Pancreas (tissue), 10 donors: Measurements from ENCODE around the gene TNFAIP8L1. TPM values are rescaled to one million over a fixed set of nuclear protein-coding genes. Genes with fewer than 3 reads are reported as not detected.

Source experiments
- ATAC-seq, 4 donors: fragments of 200-7000 bp; cut with Tn5 transposase; one replicate each; pipeline versions ENCODE4 v1.8.0 to v1.9.1; 2020; ENCODE audit warnings: mild to moderate bottlenecking in 4 of 4, moderate library complexity in 4 of 4
- DNase-seq, 6 donors: peaks; one replicate each; pipeline ENCODE4 v3.0.0-alpha.2; 2020
- FAIRE-seq: peaks from 2 replicates; lab custom pipeline; 2012; peaks lifted over from hg19 to GRCh38; lab: Jason Lieb, UNC
- H3K27ac ChIP-seq, 4 donors: fragments of 200-600 bp; sonication (generic); 1 replicate in 3 of 4; 2 replicates in 1 of 4; pipeline versions ENCODE4 v1.5.0 to v1.8.0; 2020
- H3K27me3 ChIP-seq, 4 donors: fragments of 200-600 bp; one replicate each; pipeline ENCODE4 v1.8.0; 2021
- H3K36me3 ChIP-seq, 3 donors: fragments of 200-600 bp; sonication (generic) in 1 of 3; one replicate each; pipeline versions ENCODE4 v1.5.0 to v1.8.0; 2020 to 2021
- H3K4me1 ChIP-seq, 3 donors: fragments of 200-600 bp; one replicate each; pipeline ENCODE4 v1.8.0; 2021
- H3K4me3 ChIP-seq, 4 donors: fragments of 200-600 bp; sonication (generic) in 2 of 4; one replicate each; pipeline versions ENCODE4 v1.5.0 to v1.8.0; 2020 to 2021
- H3K9me3 ChIP-seq, 4 donors: fragments of 200-600 bp; one replicate each; pipeline ENCODE4 v1.8.0; 2021
- CTCF ChIP-seq, 4 donors: fragments of 200-600 bp; sonication (generic) in 3 of 4; IDR thresholded peaks; one replicate each; pipeline versions ENCODE4 v1.5.0 to v1.8.0; 2021; ENCODE audit warnings: antibody characterized with exemption in 4 of 4
- WGBS, 2 donors: extraction: QIAGEN DNeasy Blood & Tissue Kit; methylation state at CpG; one replicate each; pipeline ENCODE4 v1.1.7; 2013; 5-methylcytosine and 5-hydroxymethylcytosine counted together
- intact Hi-C, 3 donors: fragments of 100-400 bp; cut with DNase I; formaldehyde crosslinking; loops; one replicate each; pipeline versions ENCODE4 v1.11.1 to v1.14.2; 2022
- polyA plus RNA-seq, 2 donors: library from polyadenylated mRNA; stranded (reverse); fragments of 200-250 nt; gene quantifications; one replicate each; pipeline ENCODE4 v1.2.3, GENCODE V29; 2013
- total RNA-seq, 6 donors: library from RNA; stranded (reverse); fragmentation: NEBNext Ultra II Directional in 4 of 6; extraction: Animal tissue kit (Norgen Biotek cat#: 25700) in 4 of 6; gene quantifications; one replicate each; pipeline versions ENCODE4 v1.2.1 to v1.2.4, GENCODE V29; 2021 to 2023
- donor health status: healthy with polysubstance abuse.
- donor health status: DM: no; HTN: no; CAD: no; lungs with moderate emphysema.
- donor health status: DM: no; HTN: no; CAD: no.
- donor health status: control.
- donor health status: control.
- donor health status: Bipolar disorder and iron deficiency.
- donor health status: DM: yes; HTN: yes; CAD: no.
- donor health status: DM: no; HTN: no; CAD: no.
- donor health status: DM: no; HTN: no; CAD: no.
- donor health status: DM: yes; HTN: yes; CAD: no.

TNFAIP8L1 gene
- total and polyA plus RNA-seq, 8 donors = 1.2 to 3.6 (median 2.4) TPM

- intact Hi-C loops = no loop called here
- DNase-seq (no peak), ATAC-seq (no peak), FAIRE-seq (no peak)
- Histone ChIP-seq H3K27ac (no peak overlapping the region), H3K4me3 (no peak overlapping the region), H3K4me1 (no peaks in the 10 kb centered on the region), H3K27me3 (no peaks in the 10 kb centered on the region), H3K9me3 (no peaks in the 10 kb centered on the region), H3K36me3 (peaks cover 0 to 72% (median 30%) of the 10 kb centered on the region in 3 donors)
- TF ChIP-seq CTCF (IDR thresholded peaks at IDR 0.05) = no peak
- WGBS, 2 donors = 94 to 98% methylated on average over 25 to 26 of the region's 26 CpGs
These were observed 49.3 kb downstream of the TNFAIP8L1 start for GRCh38 chr19:4688587-4688986.

- TF ChIP-seq CTCF (IDR thresholded peaks at IDR 0.05) = no peak
- Histone ChIP-seq H3K4me3 (no peak overlapping the region), H3K4me1 (no peaks in the 10 kb centered on the region), H3K27me3 (no peaks in the 10 kb centered on the region), H3K9me3 (no peaks in the 10 kb centered on the region), H3K27ac (no peak overlapping the region), H3K36me3 (peaks cover 6 to 74% (median 38%) of the 10 kb centered on the region in 3 donors)
- ATAC-seq (no peak), FAIRE-seq (no peak), DNase-seq (no peak)
- WGBS, 2 donors = 94 to 96% methylated on average over 19 of the region's 19 CpGs
- intact Hi-C loops = no loop called here
These were observed 50.1 kb downstream of the TNFAIP8L1 start for GRCh38 chr19:4689403-4689802.

- no peak overlapping the region for H3K27ac ChIP-seq
- intact Hi-C loops = no loop called here
- no peak for DNase-seq
- H3K4me1 ChIP-seq = no peaks in the 10 kb centered on the region
- peak in 1 of 4 donors; percentile 9 for ATAC-seq
- no peak for FAIRE-seq
- H3K4me3 ChIP-seq = no peak overlapping the region
- 84% methylated on average over 13 of the region's 13 CpGs for WGBS, 2 donors
- no peak for TF ChIP-seq CTCF (IDR thresholded peaks at IDR 0.05)
- H3K36me3 ChIP-seq = peaks cover 8 to 75% (median 43%) of the 10 kb centered on the region in 3 donors
- H3K9me3 ChIP-seq = no peaks in the 10 kb centered on the region
- H3K27me3 ChIP-seq = no peaks in the 10 kb centered on the region
These were observed 51.0 kb downstream of the TNFAIP8L1 start for GRCh38 chr19:4690361-4690760.

GRCh38 chr19:4691373-4691772, 52.1 kb downstream of the TNFAIP8L1 start:
- FAIRE-seq (no peak), DNase-seq (no peak), ATAC-seq (peak in 2 of 4 donors; percentile 11 to 20)
- 94 to 95% methylated on average over 9 of the region's 9 CpGs for WGBS, 2 donors
- no peaks in the 10 kb centered on the region for H3K9me3 ChIP-seq
- H3K4me1 ChIP-seq = no peaks in the 10 kb centered on the region
- no peak for TF ChIP-seq CTCF (IDR thresholded peaks at IDR 0.05)
- H3K27ac ChIP-seq = no peak overlapping the region
- no peak overlapping the region for H3K4me3 ChIP-seq
- no peaks in the 10 kb centered on the region for H3K27me3 ChIP-seq
- intact Hi-C loops = no loop called here
- H3K36me3 ChIP-seq = peaks cover 8 to 82% (median 46%) of the 10 kb centered on the region in 3 donors

- no peak for TF ChIP-seq CTCF (IDR thresholded peaks at IDR 0.05)
- H3K9me3 ChIP-seq = no peaks in the 10 kb centered on the region
- H3K27ac ChIP-seq = no peak overlapping the region
- intact Hi-C loops = no loop called here
- no peaks in the 10 kb centered on the region for H3K4me1 ChIP-seq
- no peaks in the 10 kb centered on the region for H3K27me3 ChIP-seq
- H3K36me3 ChIP-seq = peaks cover 8 to 85% (median 42%) of the 10 kb centered on the region in 3 donors
- FAIRE-seq (no peak), ATAC-seq (no peak), DNase-seq (peak in 1 of 6 donors; percentile 55)
- H3K4me3 ChIP-seq = no peak overlapping the region
- WGBS, 2 donors = 93 to 94% methylated on average over 27 of the region's 27 CpGs
These were observed 53.1 kb downstream of the TNFAIP8L1 start for GRCh38 chr19:4692251-4693077.
